RWPE1 (cell line): Measurements from ENCODE around the gene TOX2.

Experiments used
- CTCF ChIA-PET: fragments of 350-600 bp; sonication (Branson Sonifier 250); formaldehyde crosslinking; extraction: SDS; loops from one replicate; lab custom pipeline; 2021; lab: Yijun Ruan, JAX
- POLR2A ChIA-PET: fragments of 400-600 bp; formaldehyde crosslinking; extraction: SDS; loops from one replicate; lab custom pipeline; 2020; ENCODE audit warnings: antibody characterized with exemption; ENCODE audit not compliant: low non-redundant PET; lab: Yijun Ruan, JAX
- DNase-seq: peaks from one replicate; pipeline ENCODE4 v3.0.0; 2012; ENCODE audit warnings: low spot score
- H3K27ac ChIP-seq: fragments of 450-650 bp; 2 replicates; pipeline ENCODE4 v1.5.1; 2017
- CTCF ChIP-seq: fragments of 450-650 bp; conservative IDR thresholded peaks from 2 replicates; pipeline ENCODE4 v1.5.1; 2017; ENCODE audit warnings: low read depth, mild to moderate bottlenecking

TOX2 gene

GRCh38 chr20:44066645-44067606 is 152.3 kb downstream of the TOX2 start:
- TF ChIP-seq CTCF = no peak
- no peak overlapping the region for H3K27ac ChIP-seq
- ChIA-PET CTCF (interaction anchor here (0.5 to 1.2 kb wide), 2 partner anchors 17 to 64 kb away, joined by 3 to 5 read pairs; no protein-coding TSS in a partner anchor), POLR2A (no interaction called here)
- DNase-seq = no peak

- DNase-seq = no peak
- no peak overlapping the region for H3K27ac ChIP-seq
- ChIA-PET CTCF (interaction anchor here (1.2 kb wide), 1 partner anchor 16 kb away, joined by 3 read pairs; no protein-coding TSS in a partner anchor), POLR2A (interaction anchor here (0.5 kb wide), 1 partner anchor 39 kb away, joined by 3 read pairs; no protein-coding TSS in a partner anchor)
- TF ChIP-seq CTCF = no peak
These were observed 153.0 kb downstream of the TOX2 start for GRCh38 chr20:44067650-44068081.

- CTCF ChIA-PET = interaction anchor here (0.6 to 1.2 kb wide), 2 partner anchors 15 to 313 kb away, joined by 3 read pairs; no protein-coding TSS in a partner anchor
- POLR2A ChIA-PET = interaction anchor here (0.5 kb wide), 1 partner anchor 40 kb away, joined by 3 read pairs; no protein-coding TSS in a partner anchor
- TF ChIP-seq CTCF = no peak
- no peak overlapping the region for H3K27ac ChIP-seq
- DNase-seq = no peak
These were observed 153.9 kb downstream of the TOX2 start for GRCh38 chr20:44068316-44069201.

- TF ChIP-seq CTCF = no peak
- no peak overlapping the region for H3K27ac ChIP-seq
- ChIA-PET CTCF (interaction anchor here (0.6 to 0.7 kb wide), 2 partner anchors 10 to 1605 kb away, joined by 3 read pairs; no protein-coding TSS in a partner anchor), POLR2A (no interaction called here)
- DNase-seq = no peak
These were observed 154.8 kb downstream of the TOX2 start for GRCh38 chr20:44069203-44070011.

- POLR2A ChIA-PET = interaction anchor here (0.5 kb wide), 1 partner anchor 41 kb away, joined by 6 read pairs; no protein-coding TSS in a partner anchor
- no peak overlapping the region for H3K27ac ChIP-seq
These were observed 155.7 kb downstream of the TOX2 start for GRCh38 chr20:44070139-44070900.

More at GRCh38 chr20:44070139-44070900, 155.7 kb downstream of the TOX2 start:
- DNase-seq = no peak
- CTCF ChIA-PET = interaction anchor here (0.6 to 0.7 kb wide), 2 partner anchors 32 to 1604 kb away, joined by 3 to 4 read pairs; no protein-coding TSS in a partner anchor
- no peak for TF ChIP-seq CTCF
